ENCODE data around the gene CCL19.

DNA sequence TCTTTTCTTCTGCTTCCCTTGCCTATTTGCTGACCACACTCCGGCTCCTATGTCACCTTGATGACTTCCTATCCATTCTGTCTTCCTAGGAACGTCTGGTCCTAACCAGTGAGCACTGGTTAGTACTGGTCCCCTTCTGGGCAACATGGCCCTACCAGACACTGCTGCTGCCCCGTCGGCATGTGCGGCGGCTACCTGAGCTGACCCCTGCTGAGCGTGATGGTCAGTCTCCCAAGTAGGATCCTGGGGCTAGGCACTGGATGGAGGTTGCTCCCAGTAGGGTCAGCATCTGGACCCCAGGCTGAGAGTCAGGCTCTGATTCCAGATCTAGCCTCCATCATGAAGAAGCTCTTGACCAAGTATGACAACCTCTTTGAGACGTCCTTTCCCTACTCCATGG, 42.4 kb downstream of the CCL19 start:
- TF ChIP-seq SMC3 (IDR thresholded peaks at IDR 0.05; ENCODE audit: low read depth, low read length): no peak
- no peak for TF ChIP-seq MXI1 (IDR thresholded peaks at IDR 0.05; ENCODE audit: low read depth, low read length)
- TF ChIP-seq POLR2AphosphoS5 (IDR thresholded peaks at IDR 0.05; ENCODE audit: low read depth, low read length): no peak
- TF ChIP-seq EP300 (IDR thresholded peaks at IDR 0.05; ENCODE audit: borderline replicate concordance in 1 of 2, low read depth in 1 of 2, low read length in 1 of 2): no peak
- TF ChIP-seq, protein P1, sequence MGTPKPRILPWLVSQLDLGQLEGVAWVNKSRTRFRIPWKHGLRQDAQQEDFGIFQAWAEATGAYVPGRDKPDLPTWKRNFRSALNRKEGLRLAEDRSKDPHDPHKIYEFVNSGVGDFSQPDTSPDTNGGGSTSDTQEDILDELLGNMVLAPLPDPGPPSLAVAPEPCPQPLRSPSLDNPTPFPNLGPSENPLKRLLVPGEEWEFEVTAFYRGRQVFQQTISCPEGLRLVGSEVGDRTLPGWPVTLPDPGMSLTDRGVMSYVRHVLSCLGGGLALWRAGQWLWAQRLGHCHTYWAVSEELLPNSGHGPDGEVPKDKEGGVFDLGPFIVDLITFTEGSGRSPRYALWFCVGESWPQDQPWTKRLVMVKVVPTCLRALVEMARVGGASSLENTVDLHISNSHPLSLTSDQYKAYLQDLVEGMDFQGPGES (IDR thresholded peaks at IDR 0.05; ENCODE audit: low read depth, low read length): no peak
- no peak for TF ChIP-seq FOXJ3 (CRISPR knock-in tag; IDR thresholded peaks at IDR 0.05)
- TF ChIP-seq, protein P2, sequence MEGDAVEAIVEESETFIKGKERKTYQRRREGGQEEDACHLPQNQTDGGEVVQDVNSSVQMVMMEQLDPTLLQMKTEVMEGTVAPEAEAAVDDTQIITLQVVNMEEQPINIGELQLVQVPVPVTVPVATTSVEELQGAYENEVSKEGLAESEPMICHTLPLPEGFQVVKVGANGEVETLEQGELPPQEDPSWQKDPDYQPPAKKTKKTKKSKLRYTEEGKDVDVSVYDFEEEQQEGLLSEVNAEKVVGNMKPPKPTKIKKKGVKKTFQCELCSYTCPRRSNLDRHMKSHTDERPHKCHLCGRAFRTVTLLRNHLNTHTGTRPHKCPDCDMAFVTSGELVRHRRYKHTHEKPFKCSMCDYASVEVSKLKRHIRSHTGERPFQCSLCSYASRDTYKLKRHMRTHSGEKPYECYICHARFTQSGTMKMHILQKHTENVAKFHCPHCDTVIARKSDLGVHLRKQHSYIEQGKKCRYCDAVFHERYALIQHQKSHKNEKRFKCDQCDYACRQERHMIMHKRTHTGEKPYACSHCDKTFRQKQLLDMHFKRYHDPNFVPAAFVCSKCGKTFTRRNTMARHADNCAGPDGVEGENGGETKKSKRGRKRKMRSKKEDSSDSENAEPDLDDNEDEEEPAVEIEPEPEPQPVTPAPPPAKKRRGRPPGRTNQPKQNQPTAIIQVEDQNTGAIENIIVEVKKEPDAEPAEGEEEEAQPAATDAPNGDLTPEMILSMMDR (IDR thresholded peaks at IDR 0.05): no peak
- no peak for TF ChIP-seq EZH2phosphoT487 (IDR thresholded peaks at IDR 0.05; ENCODE audit: borderline replicate concordance, low read depth)
- TF ChIP-seq, protein P3, sequence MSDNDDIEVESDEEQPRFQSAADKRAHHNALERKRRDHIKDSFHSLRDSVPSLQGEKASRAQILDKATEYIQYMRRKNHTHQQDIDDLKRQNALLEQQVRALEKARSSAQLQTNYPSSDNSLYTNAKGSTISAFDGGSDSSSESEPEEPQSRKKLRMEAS (IDR thresholded peaks at IDR 0.05; ENCODE audit: low read depth): no peak
- no peak for TF ChIP-seq RFX5 (IDR thresholded peaks at IDR 0.05; ENCODE audit: low read length)
- no peak for TF ChIP-seq RAD21 (IDR thresholded peaks at IDR 0.05; ENCODE audit: low read length)

All from SK-N-SH (cell line).